H1 (cell line): ENCODE measurements around the gene PSTK. TPM values are rescaled to one million over a fixed set of nuclear protein-coding genes. Genes with fewer than 3 reads are reported as not detected.

Experiments used
- CTCF ChIA-PET: fragments of 300-600 bp; sonication (Branson Sonifier 250); formaldehyde crosslinking; loops from one replicate; lab custom pipeline; 2021; ENCODE audit not compliant: partially characterized antibody; lab: Charles Lee
- POLR2A ChIA-PET: fragments of 300-600 bp; sonication (Branson Sonifier 250); formaldehyde crosslinking; loops from one replicate; lab custom pipeline; 2021; ENCODE audit warnings: inconsistent platforms; ENCODE audit not compliant: partially characterized antibody; lab: Charles Lee
- DNase-seq, 2 experiments: peaks; one replicate each; pipeline versions ENCODE4 v3.0.0 to v3.0.0-alpha.2; 2010 to 2022; ENCODE audit warnings: low spot score in 2 of 2, low read depth in 1 of 2, mixed read lengths in 1 of 2
- FAIRE-seq: peaks from 2 replicates; lab custom pipeline; 2011; peaks lifted over from hg19 to GRCh38; lab: Jason Lieb, UNC
- H2AFZ ChIP-seq: 2 replicates; pipeline ENCODE4 v1.8.1; 2012; ENCODE audit warnings: low read length, inconsistent platforms
- H2AK5ac ChIP-seq: 2 replicates; pipeline ENCODE4 v1.6.1; 2013; ENCODE audit warnings: low read depth, low read length
- H2BK120ac ChIP-seq: replicated peaks from 2 replicates; pipeline ENCODE3; 2013; ENCODE audit warnings: low read depth, low read length, inconsistent platforms
- H2BK12ac ChIP-seq: 2 replicates; pipeline ENCODE4 v1.6.1; 2013; ENCODE audit warnings: low read depth, low read length
- H2BK15ac ChIP-seq: 2 replicates; pipeline ENCODE4 v1.6.1; 2013; ENCODE audit warnings: low read length
- H2BK20ac ChIP-seq: 2 replicates; pipeline ENCODE4 v1.6.1; 2013; ENCODE audit warnings: low read length
- H2BK5ac ChIP-seq: 2 replicates; pipeline ENCODE4 v1.6.1; 2013; ENCODE audit warnings: low read depth, low read length
- H3K14ac ChIP-seq: 2 replicates; pipeline ENCODE4 v1.6.1; 2013; ENCODE audit warnings: inconsistent platforms; ENCODE audit not compliant: insufficient read length
- H3K18ac ChIP-seq: 2 replicates; pipeline ENCODE4 v1.6.1; 2013; ENCODE audit warnings: low read length; ENCODE audit errors: extremely low read depth
- H3K23ac ChIP-seq: 2 replicates; pipeline ENCODE4 v1.6.1; 2013; ENCODE audit warnings: inconsistent platforms; ENCODE audit not compliant: insufficient read length
- H3K23me2 ChIP-seq: 2 replicates; pipeline ENCODE4 v1.6.1; 2013; ENCODE audit warnings: low read depth, low read length
- H3K27ac ChIP-seq: 2 replicates; pipeline ENCODE4 v1.6.1; 2011; ENCODE audit warnings: low read depth, low read length, inconsistent platforms
- H3K27me3 ChIP-seq, 4 experiments: replicated peaks in 1 of 4; 1 replicate in 1 of 4; 2 replicates in 3 of 4; pipeline versions ENCODE4 v1.6.1 to v1.8.1; 2011 to 2013; ENCODE audit warnings: low read length in 3 of 4, mild to moderate bottlenecking in 3 of 4, inconsistent platforms in 2 of 4, mixed read lengths in 2 of 4, moderate library complexity in 1 of 4; ENCODE audit not compliant: control insufficient read depth in 3 of 4, insufficient read depth in 3 of 4; ENCODE audit errors: extremely low read depth in 1 of 4
- H3K36me3 ChIP-seq, 4 experiments: 2 replicates each; pipeline versions ENCODE4 v1.6.1 to v1.8.1; 2011 to 2013; ENCODE audit warnings: mild to moderate bottlenecking in 4 of 4, low read length in 3 of 4, moderate library complexity in 2 of 4, control low read depth in 1 of 4, inconsistent platforms in 1 of 4; ENCODE audit not compliant: insufficient read depth in 4 of 4, control insufficient read depth in 2 of 4
- H3K4ac ChIP-seq: replicated peaks from 2 replicates; pipeline ENCODE3; 2013; ENCODE audit warnings: low read length, low read depth, mixed read lengths, inconsistent platforms; ENCODE audit not compliant: insufficient read length
- H3K4me1 ChIP-seq, 4 experiments: replicated peaks in 1 of 4; 1 replicate in 1 of 4; 2 replicates in 3 of 4; pipeline versions ENCODE4 v1.6.1 to v1.8.1; 2011 to 2013; ENCODE audit warnings: low read length in 3 of 4, inconsistent platforms in 2 of 4, mixed read lengths in 1 of 4; ENCODE audit not compliant: insufficient read depth in 4 of 4, control insufficient read depth in 3 of 4
- H3K4me2 ChIP-seq, 2 experiments: 2 replicates each; pipeline versions ENCODE4 v1.6.1 to v1.8.1; 2011 to 2013; ENCODE audit warnings: low read depth in 2 of 2, low read length in 2 of 2, control low read depth in 1 of 2, inconsistent platforms in 1 of 2, mild to moderate bottlenecking in 1 of 2; ENCODE audit not compliant: insufficient read depth in 1 of 2
- H3K4me3 ChIP-seq, 4 experiments: fragments of 200-600, 300-600 bp in 1 of 4; sonication (generic), shearing (Covaris generic), sonication (Bioruptor Twin) in 1 of 4; 2 replicates each; pipeline versions ENCODE4 v1.5.1 to v1.8.1; 2011 to 2016; ENCODE audit warnings: low read length in 4 of 4, low read depth in 3 of 4, control low read depth in 2 of 4, inconsistent platforms in 2 of 4, mild to moderate bottlenecking in 2 of 4, mixed read lengths in 1 of 4, moderate library complexity in 1 of 4; ENCODE audit not compliant: insufficient read depth in 2 of 4; ENCODE audit errors: extremely low read depth in 1 of 4
- H3K56ac ChIP-seq: replicated peaks from 2 replicates; pipeline ENCODE3; 2013; ENCODE audit warnings: low read depth, mild to moderate bottlenecking, mixed read lengths, low read length, inconsistent platforms; ENCODE audit not compliant: insufficient read length
- H3K79me1 ChIP-seq: 2 replicates; pipeline ENCODE4 v1.6.1; 2013; ENCODE audit warnings: low read depth, low read length, control low read depth
- H3K79me2 ChIP-seq, 2 experiments: 2 replicates each; pipeline versions ENCODE4 v1.6.1 to v1.8.1; 2012 to 2013; ENCODE audit warnings: low read length in 2 of 2, mild to moderate bottlenecking in 2 of 2, inconsistent platforms in 1 of 2; ENCODE audit not compliant: insufficient read depth in 2 of 2, control insufficient read depth in 1 of 2
- H3K9ac ChIP-seq, 4 experiments: replicated peaks in 1 of 4; 1 replicate in 1 of 4; 2 replicates in 3 of 4; pipeline versions ENCODE4 v1.6.1 to v1.8.1; 2011 to 2013; ENCODE audit warnings: low read depth in 3 of 4, low read length in 3 of 4, control low read depth in 2 of 4, mild to moderate bottlenecking in 2 of 4, moderate library complexity in 2 of 4, inconsistent platforms in 1 of 4; ENCODE audit errors: extremely low read depth in 1 of 4
- H3K9me3 ChIP-seq, 2 experiments: 2 replicates each; pipeline versions ENCODE4 v1.6.1 to v1.8.1; 2012 to 2013; ENCODE audit warnings: mild to moderate bottlenecking in 2 of 2, moderate library complexity in 2 of 2, control low read depth in 1 of 2, inconsistent platforms in 1 of 2, low read depth in 1 of 2, low read length in 1 of 2, mixed read lengths in 1 of 2; ENCODE audit not compliant: insufficient read depth in 2 of 2
- H4K20me1 ChIP-seq, 2 experiments: replicated peaks in 1 of 2; 2 replicates each; pipeline versions ENCODE3 to v1.8.1; 2011 to 2013; ENCODE audit warnings: inconsistent platforms in 2 of 2, low read length in 2 of 2, mild to moderate bottlenecking in 1 of 2; ENCODE audit not compliant: insufficient read depth in 2 of 2, control insufficient read depth in 1 of 2
- H4K5ac ChIP-seq: 2 replicates; pipeline ENCODE4 v1.6.1; 2013; ENCODE audit warnings: low read length, low read depth, mixed read lengths, inconsistent platforms; ENCODE audit not compliant: insufficient read length
- H4K8ac ChIP-seq: 2 replicates; pipeline ENCODE4 v1.8.0; 2013; ENCODE audit warnings: mild to moderate bottlenecking, moderate library complexity, low read length, inconsistent platforms; ENCODE audit not compliant: insufficient read depth; ENCODE audit errors: extremely low read depth
- H4K91ac ChIP-seq: replicated peaks from 2 replicates; pipeline ENCODE3; 2013; ENCODE audit warnings: low read length, mixed read lengths, inconsistent platforms; ENCODE audit not compliant: insufficient read length
- BRCA1 ChIP-seq: IDR thresholded peaks from 2 replicates; pipeline ENCODE4 v1.6.1; 2012; ENCODE audit warnings: low read depth, low read length, improper control_type of control experiment
- CTCF ChIP-seq, 3 experiments: IDR thresholded peaks; 1 replicate in 2 of 3; 2 replicates in 1 of 3; pipeline versions ENCODE4 v1.5.1 to v1.6.1; 2011; ENCODE audit warnings: low read length in 3 of 3, mild to moderate bottlenecking in 3 of 3, inconsistent platforms in 2 of 3, low read depth in 1 of 3, moderate library complexity in 1 of 3; ENCODE audit not compliant: insufficient read depth in 1 of 3; ENCODE audit errors: control extremely low read depth in 1 of 3
- EGR1 ChIP-seq: IDR thresholded peaks from 2 replicates; pipeline ENCODE4 v1.6.1; 2011; ENCODE audit warnings: low read depth, low read length, borderline replicate concordance
- HDAC6 ChIP-seq: IDR thresholded peaks from one replicate; pipeline ENCODE4 v1.7.1; 2012; ENCODE audit warnings: low read depth, mild to moderate bottlenecking, inconsistent platforms, low read length, moderate library complexity
- RFX5 ChIP-seq: IDR thresholded peaks from 2 replicates; pipeline ENCODE4 v1.6.1; 2011; ENCODE audit warnings: low read depth, low read length, improper control_type of control experiment, borderline replicate concordance
- RNF2 ChIP-seq: fragments of 200-900, 300-1000 bp; sonication (generic); IDR thresholded peaks from 2 replicates; pipeline ENCODE4 v1.7.1; 2016; ENCODE audit warnings: borderline replicate concordance, low read depth, mild to moderate bottlenecking, antibody characterized with exemption, low read length; ENCODE audit not compliant: poor library complexity, severe bottlenecking; ENCODE audit errors: missing control alignments
- WGBS, 2 experiments: shearing (Covaris generic) in 1 of 2; methylation state at CpG; one replicate each; pipeline versions ENCODE4 v1.1.6 to v1.1.7; 2013 to 2015; ENCODE audit warnings: low lambda C conversion rate in 2 of 2, mixed read lengths in 2 of 2, inconsistent platforms in 1 of 2, low coverage in 1 of 2, missing lambda C conversion rate in 1 of 2; ENCODE audit not compliant: insufficient replicate concordance in 2 of 2, insufficient coverage in 1 of 2, insufficient read length in 1 of 2; ENCODE audit errors: extremely low coverage in 1 of 2, missing lambda C conversion rate in 1 of 2; 5-methylcytosine and 5-hydroxymethylcytosine counted together
- polyA plus RNA-seq, 7 experiments: library from polyadenylated mRNA; depleted of rRNA in 3 of 7; stranded (reverse) in 5 of 7; unstranded in 2 of 7; fragments of >200 nt in 5 of 7; fragments of 200-250 nt in 2 of 7; gene quantifications; 1 replicate in 5 of 7; 2 replicates in 1 of 7; 4 replicates in 1 of 7; pipeline versions ENCODE4 v1.2.1 to v1.2.3, GENCODE V29; 2011 to 2013; ENCODE audit warnings: missing spikeins in 2 of 7, mixed read lengths in 2 of 7
- total RNA-seq: library from RNA; stranded (reverse); fragmentation: NEBNext Ultra II Directional; extraction: Animal tissue kit (Norgen Biotek cat#: 25700); gene quantifications from 2 replicates; pipeline ENCODE4 v1.2.1, GENCODE V29; 2021

The PSTK gene
- total and polyA plus RNA-seq, 2 of the 8 experiments (the other 6 are each of a cell fraction or from before 2014, with no cell fraction given) = 4.4 to 6.6 TPM

DNA sequence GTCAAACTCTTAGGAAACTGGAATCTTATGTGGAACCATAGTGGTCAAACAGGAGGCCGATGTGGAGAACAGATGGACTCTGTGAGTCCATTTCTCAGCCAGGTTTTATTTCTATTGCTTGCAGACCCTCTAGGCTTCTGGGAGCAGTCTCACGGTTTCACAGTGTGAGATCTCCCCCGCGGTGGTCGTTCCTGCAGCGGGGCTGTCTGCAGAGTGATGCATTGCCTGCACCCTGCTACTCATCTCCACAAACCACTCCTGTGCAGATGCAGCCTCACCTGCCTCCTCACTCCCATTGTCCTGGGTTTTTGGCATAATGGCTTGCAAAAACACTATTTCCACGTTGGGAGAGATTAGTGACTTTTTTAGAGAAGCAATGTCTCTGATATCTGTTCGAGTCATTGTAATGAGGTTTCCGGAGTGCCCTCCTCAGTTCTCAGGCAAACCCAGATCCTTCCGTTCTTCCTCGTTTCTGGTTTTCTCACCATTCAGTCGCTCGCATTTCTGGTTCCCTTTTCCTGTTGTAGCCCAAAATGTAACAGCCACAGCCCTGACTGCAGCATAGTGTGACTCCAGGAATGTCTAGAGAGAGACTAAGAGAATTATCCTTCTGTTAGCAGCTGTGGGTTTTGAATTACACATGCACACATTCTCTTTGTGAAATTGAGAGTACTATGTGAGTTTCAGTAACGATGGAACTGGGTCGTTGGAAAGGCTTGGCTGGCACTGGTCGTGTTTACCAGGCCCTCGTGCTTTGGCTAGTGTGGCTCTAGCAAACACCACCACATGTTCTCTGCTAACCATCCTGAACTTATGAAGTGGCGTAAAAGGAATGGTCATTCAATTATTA is 58.8 kb downstream of the PSTK start:
- FAIRE-seq = no peak

More for the DNA sequence above, 58.8 kb downstream of the PSTK start:
- Histone ChIP-seq H2BK15ac (no peak overlapping the region), H3K23ac (no peak overlapping the region), H3K4me1 (peaks cover 0 to 8% (median 1%) of the 10 kb centered on the region in 4 experiments; a peak in 2 of 7 replicates), H3K4ac (no peak overlapping the region), H3K36me3 (peaks cover 0 to 12% (median 3%) of the 10 kb centered on the region in 4 experiments; a peak in 4 of 8 replicates), H3K9ac (no peak overlapping the region), H3K56ac (no peak overlapping the region), H4K20me1 (no peaks in the 10 kb centered on the region), H3K18ac (no peak overlapping the region), H3K79me2 (no peaks in the 10 kb centered on the region), H2BK12ac (no peak overlapping the region)
- POLR2A ChIA-PET = no interaction called here
- CTCF ChIA-PET = interaction anchor here (1.0 to 1.8 kb wide), 3 partner anchors 18 to 81 kb away, joined by 3 to 7 read pairs (median 4); no protein-coding TSS in a partner anchor
- TF ChIP-seq HDAC6 = no peak
- no peak for TF ChIP-seq RFX5
- no peak for TF ChIP-seq EGR1
- TF ChIP-seq BRCA1 = no peak
- TF ChIP-seq CTCF (IDR thresholded peaks at IDR 0.05; ENCODE audit: control extremely low read depth in 1 of 3, insufficient read depth in 1 of 3, low read depth in 1 of 3, low read length in 3 of 3) = no peak
- TF ChIP-seq RNF2 = no peak
- TF ChIP-seq, all 59 proteins: peak for 0
- 83% methylated on average over 18 of the region's 18 CpGs; no CpG with 5 or more reads in 1 of the 2 experiments for WGBS, 2 experiments
- Histone ChIP-seq H4K91ac (no peak overlapping the region), H2AK5ac (no peak overlapping the region), H3K27me3 (no peaks in the 10 kb centered on the region), H3K4me2 (no peak overlapping the region), H2BK5ac (no peak overlapping the region), H3K79me1 (no peaks in the 10 kb centered on the region), H3K4me3 (no peak overlapping the region), H2AFZ (no peak overlapping the region), H3K9me3 (no peaks in the 10 kb centered on the region), H3K27ac (no peak overlapping the region), H3K23me2 (0 out of 2 replicates have a peak, but pooled peaks cover 2% of the 10 kb centered on the region), H2BK20ac (no peak overlapping the region), H3K14ac (no peak overlapping the region), H4K5ac (no peak overlapping the region), H2BK120ac (no peak overlapping the region), H4K8ac (no peak overlapping the region)
- no peak for DNase-seq
